22Rv1 (cell line): ENCODE measurements around the gene SMURF2.

Source experiments
- ZFX ChIP-seq: fragments of 450-650 bp; IDR thresholded peaks from 2 replicates; pipeline ENCODE4 v1.6.1; 2017; ENCODE audit warnings: antibody characterized with exemption, borderline replicate concordance
- TF ChIP-seq, protein P1 (sequence below): fragments of 450-650 bp; IDR thresholded peaks from 2 replicates; pipeline ENCODE4 v1.5.1; 2017; ENCODE audit warnings: mild to moderate bottlenecking

- TF ChIP-seq, protein P1, sequence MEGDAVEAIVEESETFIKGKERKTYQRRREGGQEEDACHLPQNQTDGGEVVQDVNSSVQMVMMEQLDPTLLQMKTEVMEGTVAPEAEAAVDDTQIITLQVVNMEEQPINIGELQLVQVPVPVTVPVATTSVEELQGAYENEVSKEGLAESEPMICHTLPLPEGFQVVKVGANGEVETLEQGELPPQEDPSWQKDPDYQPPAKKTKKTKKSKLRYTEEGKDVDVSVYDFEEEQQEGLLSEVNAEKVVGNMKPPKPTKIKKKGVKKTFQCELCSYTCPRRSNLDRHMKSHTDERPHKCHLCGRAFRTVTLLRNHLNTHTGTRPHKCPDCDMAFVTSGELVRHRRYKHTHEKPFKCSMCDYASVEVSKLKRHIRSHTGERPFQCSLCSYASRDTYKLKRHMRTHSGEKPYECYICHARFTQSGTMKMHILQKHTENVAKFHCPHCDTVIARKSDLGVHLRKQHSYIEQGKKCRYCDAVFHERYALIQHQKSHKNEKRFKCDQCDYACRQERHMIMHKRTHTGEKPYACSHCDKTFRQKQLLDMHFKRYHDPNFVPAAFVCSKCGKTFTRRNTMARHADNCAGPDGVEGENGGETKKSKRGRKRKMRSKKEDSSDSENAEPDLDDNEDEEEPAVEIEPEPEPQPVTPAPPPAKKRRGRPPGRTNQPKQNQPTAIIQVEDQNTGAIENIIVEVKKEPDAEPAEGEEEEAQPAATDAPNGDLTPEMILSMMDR, result no peak
- no peak for TF ChIP-seq ZFX
Observed at GRCh38 chr17:64591944-64592343, 70.2 kb downstream of the SMURF2 start.
